Psoas muscle (tissue), 8 donors: ENCODE measurements around the gene IL1R2. TPM values are rescaled to one million over a fixed set of nuclear protein-coding genes. Genes with fewer than 3 reads are reported as not detected.

Source experiments
- ATAC-seq, 4 donors: fragments of 200-7000 bp; cut with Tn5 transposase; one replicate each; pipeline ENCODE4 v1.9.1; 2020; ENCODE audit warnings: moderate library complexity in 3 of 4, mild to moderate bottlenecking in 2 of 4
- DNase-seq, 2 donors: peaks; one replicate each; pipeline ENCODE4 v3.0.0-alpha.2; 2020
- H3K27ac ChIP-seq: fragments of 200-600 bp; one replicate; pipeline ENCODE4 v1.8.0; 2022
- H3K27me3 ChIP-seq, 3 donors: fragments of 200-600 bp in 1 of 3; one replicate each; pipeline versions ENCODE4 v1.6.1 to v1.8.0; 2013 to 2022; ENCODE audit warnings: low read length in 2 of 3, mild to moderate bottlenecking in 2 of 3, moderate library complexity in 1 of 3; ENCODE audit not compliant: insufficient read depth in 3 of 3
- H3K36me3 ChIP-seq, 2 donors: fragments of 200-600 bp in 1 of 2; one replicate each; pipeline versions ENCODE4 v1.6.1 to v1.8.0; 2013 to 2022; ENCODE audit warnings: low read depth in 1 of 2, mild to moderate bottlenecking in 1 of 2, moderate library complexity in 1 of 2; ENCODE audit not compliant: insufficient read depth in 1 of 2
- H3K4me1 ChIP-seq: fragments of 200-600 bp; one replicate; pipeline ENCODE4 v1.8.0; 2022
- H3K4me3 ChIP-seq: fragments of 200-600 bp; one replicate; pipeline ENCODE4 v1.8.0; 2022; ENCODE audit warnings: mild to moderate bottlenecking
- H3K9me3 ChIP-seq: fragments of 200-600 bp; one replicate; pipeline ENCODE4 v1.8.0; 2022
- CTCF ChIP-seq: fragments of 200-600 bp; IDR thresholded peaks from one replicate; pipeline ENCODE4 v1.8.0; 2022; ENCODE audit warnings: antibody characterized with exemption
- WGBS, 3 donors: extraction: QIAGEN DNeasy Blood & Tissue Kit; methylation state at CpG; one replicate each; pipeline versions ENCODE4 v1.1.6 to v1.1.7; 2013; 5-methylcytosine and 5-hydroxymethylcytosine counted together
- intact Hi-C, 2 donors: fragments of 100-400 bp; cut with DNase I; formaldehyde crosslinking; loops; one replicate each; pipeline versions ENCODE4 v1.11.0 to v1.14.2; 2022
- polyA plus RNA-seq, 3 donors: library from polyadenylated mRNA; stranded (reverse); fragments of 200-250 nt; gene quantifications; one replicate each; pipeline ENCODE4 v1.2.3, GENCODE V29; 2013
- total RNA-seq, 4 donors: library from RNA; stranded (reverse); fragmentation: NEBNext Ultra II Directional in 2 of 4; extraction: Animal tissue kit (Norgen Biotek cat#: 25700) in 2 of 4; gene quantifications; one replicate each; pipeline versions ENCODE4 v1.2.1 to v1.2.4, GENCODE V29; 2021 to 2023
- donor health status: healthy with polysubstance abuse.
- donor health status: DM: no; HTN: no; CAD: no; lungs with moderate emphysema.
- donor health status: Bipolar disorder and iron deficiency.
- donor health status: healthy.
- donor health status: DM: yes; HTN: yes; CAD: no.
- donor health status: DM: no; HTN: no; CAD: no.
- donor health status: DM: no; HTN: no; CAD: no.
- donor health status: DM: yes; HTN: yes; CAD: no.

IL1R2 gene
- total and polyA plus RNA-seq, 7 donors, result 0.41 to 3.4 (median 1.3) TPM

DNA sequence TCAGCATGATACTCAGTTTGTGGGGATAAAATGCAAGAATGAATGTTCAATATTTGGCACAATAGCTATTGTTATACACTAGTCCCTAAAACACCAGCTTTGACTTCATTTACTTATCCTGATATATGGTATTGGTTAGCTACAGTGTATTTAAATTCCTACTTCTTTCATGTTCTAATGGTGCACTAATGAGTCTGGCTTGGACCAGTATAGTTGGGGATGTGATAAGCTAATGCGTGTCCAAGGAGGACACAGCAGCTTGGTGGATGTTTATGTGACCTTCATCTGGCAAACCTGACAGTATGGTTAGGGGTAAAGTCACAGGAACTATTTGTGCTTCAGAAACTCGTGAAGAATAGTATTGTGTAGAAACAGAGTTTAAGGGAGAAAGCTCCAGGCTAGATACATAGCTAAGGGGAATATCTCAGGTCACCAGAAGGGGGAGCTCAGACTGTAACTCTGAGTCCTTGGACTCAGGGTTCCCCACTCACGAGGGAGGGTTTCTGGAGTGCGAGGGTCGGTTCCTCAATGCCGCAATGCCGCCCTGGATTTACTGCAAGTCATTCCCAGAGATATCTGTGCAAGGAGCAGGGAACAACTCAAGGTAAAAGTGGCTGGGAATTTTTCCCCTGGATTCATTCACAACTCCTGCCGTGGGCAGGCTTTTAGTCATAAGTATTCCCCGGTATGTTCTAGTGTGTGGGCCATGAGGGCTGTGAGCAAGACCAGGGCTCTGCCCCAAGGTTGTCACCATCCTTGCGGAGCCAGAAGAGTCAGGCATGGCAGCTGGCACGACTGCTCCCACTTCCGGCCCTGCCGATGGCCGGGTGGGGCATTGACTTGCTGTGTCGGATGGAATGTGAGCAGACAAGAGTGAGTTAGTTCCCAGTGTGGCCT is 14.5 kb downstream of the IL1R2 start:
- Histone ChIP-seq H3K4me1 (no peaks in the 10 kb centered on the region), H3K36me3 (no peaks in the 10 kb centered on the region), H3K27ac (no peak overlapping the region), H3K4me3 (no peak overlapping the region), H3K27me3 (no peaks in the 10 kb centered on the region), H3K9me3 (no peaks in the 10 kb centered on the region)
- WGBS, 3 donors, result 63 to 66% (median 65%) methylated on average over 15 of the region's 15 CpGs
- TF ChIP-seq CTCF, result peak; percentile 46
- ATAC-seq (peak; percentile 55 to 83 (median 80)), DNase-seq (no peak)
- intact Hi-C loops, result no loop called here

- no peak for TF ChIP-seq CTCF
- Histone ChIP-seq H3K36me3 (no peaks in the 10 kb centered on the region), H3K27me3 (no peaks in the 10 kb centered on the region), H3K4me1 (no peaks in the 10 kb centered on the region), H3K27ac (no peak overlapping the region), H3K9me3 (no peaks in the 10 kb centered on the region), H3K4me3 (no peak overlapping the region)
- 73 to 76% (median 76%) methylated on average over 11 of the region's 11 CpGs for WGBS, 3 donors
- intact Hi-C loops, result no loop called here
- ATAC-seq, result no peak
- DNase-seq, result no peak
Measured at GRCh38 chr2:102006886-102007278, 15.1 kb downstream of the IL1R2 start.

DNA sequence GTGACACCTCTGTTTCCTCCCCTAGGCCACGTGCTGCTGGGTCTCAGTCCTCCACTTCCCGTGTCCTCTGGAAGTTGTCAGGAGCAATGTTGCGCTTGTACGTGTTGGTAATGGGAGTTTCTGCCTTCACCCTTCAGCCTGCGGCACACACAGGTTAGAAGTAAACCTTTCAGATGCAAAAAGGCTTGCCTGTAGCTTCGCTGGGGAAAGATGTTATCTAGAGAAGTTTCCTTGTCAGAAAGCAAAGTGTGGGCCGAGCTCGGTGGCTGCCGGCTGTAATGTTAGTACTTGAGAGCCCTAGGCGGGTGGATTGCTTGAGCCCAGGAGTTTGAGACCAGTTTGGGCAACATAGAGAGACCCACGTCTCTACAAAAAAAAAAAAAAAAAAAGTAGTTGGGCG is 16.7 kb downstream of the IL1R2 start:
- WGBS, 3 donors, result 88 to 94% (median 92%) methylated on average over 12 of the region's 12 CpGs

GRCh38 chr2:102009557-102009956 is 17.8 kb downstream of the IL1R2 start:
- WGBS, 3 donors, result 87 to 91% (median 88%) methylated on average over 10 of the region's 10 CpGs
- TF ChIP-seq CTCF, result no peak
- ATAC-seq (no peak), DNase-seq (no peak)
- Histone ChIP-seq H3K27me3 (no peaks in the 10 kb centered on the region), H3K9me3 (no peaks in the 10 kb centered on the region), H3K36me3 (no peaks in the 10 kb centered on the region), H3K4me1 (no peaks in the 10 kb centered on the region), H3K27ac (no peak overlapping the region), H3K4me3 (no peak overlapping the region)
- intact Hi-C loops, result no loop called here

More for the DNA sequence above, 16.7 kb downstream of the IL1R2 start:
- Histone ChIP-seq H3K9me3 (no peaks in the 10 kb centered on the region), H3K27ac (no peak overlapping the region), H3K4me3 (no peak overlapping the region), H3K36me3 (no peaks in the 10 kb centered on the region), H3K4me1 (no peaks in the 10 kb centered on the region), H3K27me3 (no peaks in the 10 kb centered on the region)
- TF ChIP-seq CTCF, result no peak
- DNase-seq (no peak), ATAC-seq (no peak)
- intact Hi-C loops, result no loop called here
